Tibial nerve (tissue), 3 donors: ENCODE results near the gene MICAL2.

ENCODE experiments used
- POLR2A ChIP-seq, 2 donors: fragments of 450-650 bp; IDR thresholded peaks; one replicate each; pipeline ENCODE4 v1.6.1; 2017; ENCODE audit warnings: antibody characterized with exemption in 2 of 2, mild to moderate bottlenecking in 2 of 2, moderate library complexity in 2 of 2
- TF ChIP-seq, protein P1 (sequence below), 5 experiments: fragments of 200-600 bp in 3 of 5; fragments of 450-650 bp in 2 of 5; sonication (generic) in 3 of 5; IDR thresholded peaks; one replicate each; pipeline ENCODE4 v1.5.1; 2016 to 2019; ENCODE audit warnings: antibody characterized with exemption in 5 of 5, mild to moderate bottlenecking in 3 of 5, moderate library complexity in 2 of 5

DNA sequence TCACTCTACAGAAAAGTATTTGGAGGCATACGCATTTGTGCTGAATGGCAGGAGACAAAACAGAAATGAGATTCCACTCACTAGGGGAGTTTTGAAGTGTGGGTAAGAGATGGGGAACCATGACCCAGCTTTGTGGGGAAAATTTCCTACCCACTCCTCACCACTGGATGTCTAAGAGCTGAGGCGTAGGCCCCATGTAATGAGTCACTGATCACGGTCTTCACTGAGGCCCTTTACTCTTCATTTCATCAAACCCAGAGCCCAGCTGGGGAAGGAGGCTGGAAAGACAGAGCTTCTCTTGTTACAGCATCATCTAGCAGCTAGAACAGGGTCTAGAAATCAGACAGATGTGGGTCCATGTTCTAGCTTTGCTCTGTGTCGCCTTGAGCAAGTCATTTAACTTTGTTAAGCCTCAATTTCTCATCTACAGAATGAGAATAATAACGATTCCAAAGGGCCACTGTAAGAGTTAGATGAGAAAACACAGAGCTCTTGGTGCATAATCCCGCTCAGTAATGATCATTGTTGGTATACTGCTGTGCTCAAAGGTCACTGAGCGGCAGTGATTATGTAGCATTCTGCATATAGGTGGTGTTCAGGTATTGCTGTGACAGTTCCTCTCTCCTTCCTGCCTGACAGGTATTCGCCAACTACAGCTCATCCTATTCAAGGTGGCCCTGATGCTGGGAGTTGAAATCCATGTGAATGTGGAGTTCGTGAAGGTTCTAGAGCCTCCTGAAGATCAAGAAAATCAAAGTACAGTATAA lies 97.2 kb downstream of the MICAL2 start:
- TF ChIP-seq, protein P1, sequence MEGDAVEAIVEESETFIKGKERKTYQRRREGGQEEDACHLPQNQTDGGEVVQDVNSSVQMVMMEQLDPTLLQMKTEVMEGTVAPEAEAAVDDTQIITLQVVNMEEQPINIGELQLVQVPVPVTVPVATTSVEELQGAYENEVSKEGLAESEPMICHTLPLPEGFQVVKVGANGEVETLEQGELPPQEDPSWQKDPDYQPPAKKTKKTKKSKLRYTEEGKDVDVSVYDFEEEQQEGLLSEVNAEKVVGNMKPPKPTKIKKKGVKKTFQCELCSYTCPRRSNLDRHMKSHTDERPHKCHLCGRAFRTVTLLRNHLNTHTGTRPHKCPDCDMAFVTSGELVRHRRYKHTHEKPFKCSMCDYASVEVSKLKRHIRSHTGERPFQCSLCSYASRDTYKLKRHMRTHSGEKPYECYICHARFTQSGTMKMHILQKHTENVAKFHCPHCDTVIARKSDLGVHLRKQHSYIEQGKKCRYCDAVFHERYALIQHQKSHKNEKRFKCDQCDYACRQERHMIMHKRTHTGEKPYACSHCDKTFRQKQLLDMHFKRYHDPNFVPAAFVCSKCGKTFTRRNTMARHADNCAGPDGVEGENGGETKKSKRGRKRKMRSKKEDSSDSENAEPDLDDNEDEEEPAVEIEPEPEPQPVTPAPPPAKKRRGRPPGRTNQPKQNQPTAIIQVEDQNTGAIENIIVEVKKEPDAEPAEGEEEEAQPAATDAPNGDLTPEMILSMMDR (IDR thresholded peaks at IDR 0.05): no peak
- no peak for TF ChIP-seq POLR2A (IDR thresholded peaks at IDR 0.05)
